Gastrocnemius medialis (tissue), 4 donors: Measurements from ENCODE around the gene OTX2. TPM values are rescaled to one million over a fixed set of nuclear protein-coding genes. Genes with fewer than 3 reads are reported as not detected.

ENCODE experiments used
- ATAC-seq, 2 donors: fragments of 150-250 bp; one replicate each; pipeline ENCODE4 v1.9.1; 2016
- DNase-seq, 2 donors: peaks; one replicate each; pipeline ENCODE4 v3.0.0-alpha.2; 2019
- H3K27ac ChIP-seq, 4 donors: fragments of 200-600 bp; sonication (generic); 1 replicate in 1 of 4; 2 replicates in 3 of 4; pipeline ENCODE4 v1.5.1; 2016 to 2018; ENCODE audit warnings: mild to moderate bottlenecking in 2 of 4, moderate library complexity in 1 of 4
- H3K27me3 ChIP-seq, 3 donors: fragments of 200-600 bp; sonication (generic) in 2 of 3; 1 replicate in 1 of 3; 2 replicates in 2 of 3; pipeline versions ENCODE4 v1.5.1 to v1.6.0; 2016 to 2019; ENCODE audit warnings: mild to moderate bottlenecking in 1 of 3, moderate library complexity in 1 of 3
- H3K36me3 ChIP-seq, 2 donors: fragments of 200-600 bp; sonication (generic) in 1 of 2; one replicate each; pipeline ENCODE4 v1.5.1; 2017 to 2018
- H3K4me1 ChIP-seq, 2 donors: fragments of 200-600 bp; sonication (generic) in 1 of 2; one replicate each; pipeline ENCODE4 v1.5.1; 2016 to 2017; ENCODE audit warnings: mild to moderate bottlenecking in 2 of 2
- H3K4me3 ChIP-seq, 4 donors: fragments of 200-600 bp; sonication (generic) in 3 of 4; 1 replicate in 1 of 4; 2 replicates in 3 of 4; pipeline ENCODE4 v1.5.1; 2016 to 2019; ENCODE audit warnings: mild to moderate bottlenecking in 2 of 4
- H3K9me3 ChIP-seq, 3 donors: fragments of 200-600 bp; sonication (generic) in 2 of 3; 1 replicate in 1 of 3; 2 replicates in 2 of 3; pipeline ENCODE4 v1.5.1; 2016 to 2019
- POLR2A ChIP-seq, 2 donors: fragments of 450-650 bp; IDR thresholded peaks; one replicate each; pipeline ENCODE4 v1.6.1; 2017; ENCODE audit warnings: antibody characterized with exemption in 2 of 2, mild to moderate bottlenecking in 2 of 2, moderate library complexity in 2 of 2
- in situ Hi-C, 4 donors: fragments of 200-750 bp; cut with MboI; loops; one replicate each; pipeline versions ENCODE4 v1.15.0 to v1.8.0; 2017; ENCODE audit warnings: low sequenced_read_pairs in 4 of 4
- intact Hi-C: fragments of 100-400 bp; cut with DNase I; formaldehyde crosslinking; loops from one replicate; pipeline ENCODE4 v1.15.1; 2023; ENCODE audit warnings: low total_unique reads
- total RNA-seq, 4 donors: library from RNA; depleted of rRNA; stranded (reverse); fragments of >200 nt; gene quantifications; one replicate each; pipeline versions ENCODE4 v1.1.0 to v1.2.3, GENCODE V29; 2016
- TF ChIP-seq, protein P1 (sequence below), 5 experiments: fragments of 450-650 bp in 3 of 5; fragments of 200-600 bp in 2 of 5; sonication (generic) in 2 of 5; IDR thresholded peaks in 4 of 5; conservative IDR thresholded peaks in 1 of 5; 1 replicate in 4 of 5; 2 replicates in 1 of 5; pipeline ENCODE4 v1.5.1; 2016 to 2019; ENCODE audit warnings: antibody characterized with exemption in 5 of 5, mild to moderate bottlenecking in 3 of 5, moderate library complexity in 3 of 5

OTX2 gene
- not detected for total RNA-seq

DNA sequence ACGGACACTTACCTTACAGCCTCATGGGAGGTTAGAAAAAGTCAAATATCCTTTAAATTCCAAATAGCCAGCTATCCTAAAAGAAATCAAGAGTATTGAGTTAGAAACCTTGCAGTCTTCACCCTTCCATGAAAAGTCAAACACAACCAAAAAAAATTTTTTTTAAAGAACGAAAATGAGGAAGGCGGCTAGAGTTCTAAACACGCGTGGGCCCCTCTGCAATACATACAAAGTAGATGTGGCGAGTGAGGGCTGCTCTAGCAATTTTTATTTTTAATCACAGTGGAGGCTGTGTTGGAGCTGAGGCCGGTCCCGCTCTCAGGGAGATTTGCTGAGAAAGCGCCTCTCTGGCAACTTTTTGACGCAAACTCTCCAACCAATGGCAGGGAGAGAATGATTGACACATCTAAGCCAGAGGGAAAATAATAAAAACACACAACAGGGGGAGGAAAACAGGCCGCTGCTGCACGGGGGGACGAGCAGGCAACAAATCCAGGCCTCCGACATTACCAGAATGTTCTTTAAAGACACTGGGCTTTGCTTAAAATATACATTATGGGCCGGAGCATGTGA is at the start of gene OTX2:
Gene OTX2, minus strand, starts transcription at position 333 of the 573 bp plus-strand sequence. CDS start 5,023 bp downstream, outside the sequence.
- Histone ChIP-seq H3K9me3 (no peaks in the 10 kb centered on the region), H3K36me3 (no peaks in the 10 kb centered on the region), H3K4me3 (peak within 1 kb of the TSS in 1 of 4 donors; percentile 57), H3K4me1 (peaks cover 14 to 16% of the 10 kb centered on the region in 2 donors), H3K27me3 (peaks cover 93 to 100% (median 97%) of the 10 kb centered on the region in 3 donors), H3K27ac (no peak within 1 kb of the TSS)
- ATAC-seq (no peak), DNase-seq (no peak)
- in situ Hi-C loops, result no loop called here
- no peak for TF ChIP-seq POLR2A (IDR thresholded peaks at IDR 0.05)
- TF ChIP-seq, protein P1, sequence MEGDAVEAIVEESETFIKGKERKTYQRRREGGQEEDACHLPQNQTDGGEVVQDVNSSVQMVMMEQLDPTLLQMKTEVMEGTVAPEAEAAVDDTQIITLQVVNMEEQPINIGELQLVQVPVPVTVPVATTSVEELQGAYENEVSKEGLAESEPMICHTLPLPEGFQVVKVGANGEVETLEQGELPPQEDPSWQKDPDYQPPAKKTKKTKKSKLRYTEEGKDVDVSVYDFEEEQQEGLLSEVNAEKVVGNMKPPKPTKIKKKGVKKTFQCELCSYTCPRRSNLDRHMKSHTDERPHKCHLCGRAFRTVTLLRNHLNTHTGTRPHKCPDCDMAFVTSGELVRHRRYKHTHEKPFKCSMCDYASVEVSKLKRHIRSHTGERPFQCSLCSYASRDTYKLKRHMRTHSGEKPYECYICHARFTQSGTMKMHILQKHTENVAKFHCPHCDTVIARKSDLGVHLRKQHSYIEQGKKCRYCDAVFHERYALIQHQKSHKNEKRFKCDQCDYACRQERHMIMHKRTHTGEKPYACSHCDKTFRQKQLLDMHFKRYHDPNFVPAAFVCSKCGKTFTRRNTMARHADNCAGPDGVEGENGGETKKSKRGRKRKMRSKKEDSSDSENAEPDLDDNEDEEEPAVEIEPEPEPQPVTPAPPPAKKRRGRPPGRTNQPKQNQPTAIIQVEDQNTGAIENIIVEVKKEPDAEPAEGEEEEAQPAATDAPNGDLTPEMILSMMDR (IDR thresholded peaks at IDR 0.05 in 4 of 5, conservative IDR thresholded peaks at IDR 0.05 in 1 of 5), result no peak
- intact Hi-C loops, result no loop called here

- ATAC-seq (no peak), DNase-seq (no peak)
- no peaks in the 10 kb centered on the region for H3K9me3 ChIP-seq
- no peaks in the 10 kb centered on the region for H3K36me3 ChIP-seq
- H3K27ac ChIP-seq, result no peak overlapping the region
- intact Hi-C loops, result no loop called here
- H3K27me3 ChIP-seq, result no peaks in the 10 kb centered on the region
- H3K4me3 ChIP-seq, result no peak overlapping the region
- no peaks in the 10 kb centered on the region for H3K4me1 ChIP-seq
- TF ChIP-seq, protein P1 (IDR thresholded peaks at IDR 0.05 in 4 of 5, conservative IDR thresholded peaks at IDR 0.05 in 1 of 5), result no peak
- no peak for TF ChIP-seq POLR2A (IDR thresholded peaks at IDR 0.05)
- in situ Hi-C loops, result no loop called here
Observed at GRCh38 chr14:56858422-56858821, 48.1 kb upstream of the OTX2 start.

- H3K27me3 ChIP-seq, result no peaks in the 10 kb centered on the region
- no peak for DNase-seq
- H3K9me3 ChIP-seq, result no peaks in the 10 kb centered on the region
- intact Hi-C loops, result no loop called here
- ATAC-seq, result no peak
- no peak overlapping the region for H3K4me3 ChIP-seq
- in situ Hi-C loops, result no loop called here
- H3K36me3 ChIP-seq, result no peaks in the 10 kb centered on the region
- H3K27ac ChIP-seq, result no peak overlapping the region
- no peaks in the 10 kb centered on the region for H3K4me1 ChIP-seq
- TF ChIP-seq, protein P1 (IDR thresholded peaks at IDR 0.05 in 4 of 5, conservative IDR thresholded peaks at IDR 0.05 in 1 of 5), result no peak
- TF ChIP-seq POLR2A (IDR thresholded peaks at IDR 0.05), result no peak
Observed at GRCh38 chr14:56857216-56857615, 46.9 kb upstream of the OTX2 start.

- no peak for ATAC-seq
- Histone ChIP-seq H3K4me1 (no peaks in the 10 kb centered on the region), H3K27me3 (no peaks in the 10 kb centered on the region), H3K9me3 (no peaks in the 10 kb centered on the region), H3K4me3 (no peak overlapping the region), H3K27ac (no peak overlapping the region), H3K36me3 (no peaks in the 10 kb centered on the region)
- no peak for TF ChIP-seq POLR2A (IDR thresholded peaks at IDR 0.05)
- TF ChIP-seq, protein P1 (IDR thresholded peaks at IDR 0.05 in 4 of 5, conservative IDR thresholded peaks at IDR 0.05 in 1 of 5), result no peak
- in situ Hi-C loops, result no loop called here
- intact Hi-C loops, result no loop called here
- DNase-seq, result no peak
Observed at GRCh38 chr14:56855891-56856461, 45.7 kb upstream of the OTX2 start.
